Brain microvascular endothelial cell (primary cell): ENCODE results near the gene PTPRN2.

ENCODE experiments used
- DNase-seq: peaks from one replicate; pipeline ENCODE4 v3.0.0-alpha.2; 2020
- H3K27ac ChIP-seq: fragments of 250-450 bp; sonication (Bioruptor Pico); 2 replicates; pipeline ENCODE4 v1.5.1; 2020; ENCODE audit warnings: mild to moderate bottlenecking, moderate library complexity
- H3K27me3 ChIP-seq: fragments of 250-450 bp; sonication (Bioruptor Pico); replicated peaks from 2 replicates; pipeline ENCODE4 v1.5.1; 2020; ENCODE audit warnings: mild to moderate bottlenecking
- H3K36me3 ChIP-seq: fragments of 250-450 bp; sonication (Bioruptor Pico); replicated peaks from 2 replicates; pipeline ENCODE4 v1.5.1; 2020; ENCODE audit warnings: mild to moderate bottlenecking
- H3K4me3 ChIP-seq: 2 replicates; pipeline ENCODE4 v1.5.1; 2011; ENCODE audit warnings: low read depth, mild to moderate bottlenecking, control low read depth, low read length, moderate library complexity
- CTCF ChIP-seq: IDR thresholded peaks from 2 replicates; pipeline ENCODE4 v1.5.1; 2011; ENCODE audit warnings: low read depth, mild to moderate bottlenecking, moderate library complexity, low read length, control low read depth, inconsistent platforms; ENCODE audit errors: missing control alignments
- in situ Hi-C: cut with HindIII; loops from 2 replicates; pipeline ENCODE4 v1.10.0; 2017; ENCODE audit warnings: low sequenced_read_pairs, low pct_ligation_motif_present

The PTPRN2 gene

GRCh38 chr7:157971501-157971900 is 616.1 kb downstream of the PTPRN2 start:
- H3K4me3 ChIP-seq = no peak overlapping the region
- no peak overlapping the region for H3K27ac ChIP-seq
- H3K36me3 ChIP-seq = no peaks in the 10 kb centered on the region
- no peak for DNase-seq
- no peaks in the 10 kb centered on the region for H3K27me3 ChIP-seq
- in situ Hi-C loops = no loop called here
- TF ChIP-seq CTCF = no peak

- no peak overlapping the region for H3K4me3 ChIP-seq
- H3K27ac ChIP-seq = no peak overlapping the region
- no peaks in the 10 kb centered on the region for H3K27me3 ChIP-seq
- H3K36me3 ChIP-seq = no peaks in the 10 kb centered on the region
- in situ Hi-C loops = no loop called here
- no peak for TF ChIP-seq CTCF
- no peak for DNase-seq
These were observed 616.9 kb downstream of the PTPRN2 start for GRCh38 chr7:157970744-157971143.

- H3K36me3 ChIP-seq = no peaks in the 10 kb centered on the region
- no peak for TF ChIP-seq CTCF
- no peak for DNase-seq
- no peaks in the 10 kb centered on the region for H3K27me3 ChIP-seq
- H3K27ac ChIP-seq = no peak overlapping the region
- in situ Hi-C loops = no loop called here
- no peak overlapping the region for H3K4me3 ChIP-seq
These were observed 617.6 kb downstream of the PTPRN2 start for GRCh38 chr7:157969995-157970394.

GRCh38 chr7:157966490-157966889 is 621.1 kb downstream of the PTPRN2 start:
- no peak for DNase-seq
- Histone ChIP-seq H3K4me3 (no peak overlapping the region), H3K36me3 (no peaks in the 10 kb centered on the region), H3K27ac (no peak overlapping the region), H3K27me3 (no peaks in the 10 kb centered on the region)
- no peak for TF ChIP-seq CTCF
- in situ Hi-C loops = no loop called here

- Histone ChIP-seq H3K36me3 (no peaks in the 10 kb centered on the region), H3K27ac (no peak overlapping the region), H3K4me3 (no peak overlapping the region), H3K27me3 (no peaks in the 10 kb centered on the region)
- no peak for DNase-seq
- no peak for TF ChIP-seq CTCF
- in situ Hi-C loops = no loop called here
These were observed 623.1 kb downstream of the PTPRN2 start for GRCh38 chr7:157964521-157964920.

GRCh38 chr7:157964016-157964415 is 623.6 kb downstream of the PTPRN2 start:
- Histone ChIP-seq H3K27ac (no peak overlapping the region), H3K36me3 (no peaks in the 10 kb centered on the region), H3K27me3 (no peaks in the 10 kb centered on the region), H3K4me3 (no peak overlapping the region)
- no peak for DNase-seq
- TF ChIP-seq CTCF = no peak
- in situ Hi-C loops = no loop called here
